RWPE2 (cell line): ENCODE measurements around the gene VIPR1.

Experiments used
- ATAC-seq: fragments of 200-7000 bp; cut with Tn5 transposase; 3 replicates; pipeline ENCODE4 v1.9.1; 2021; ENCODE audit warnings: low read depth
- DNase-seq: peaks from one replicate; pipeline ENCODE4 v3.0.0-alpha.2; 2020; ENCODE audit warnings: low spot score
- H3K27ac ChIP-seq: fragments of 450-650 bp; 2 replicates; pipeline ENCODE4 v1.5.1; 2017; ENCODE audit warnings: mild to moderate bottlenecking; ENCODE audit not compliant: poor library complexity, severe bottlenecking
- H3K27me3 ChIP-seq: fragments of 250-450 bp; sonication (Bioruptor Pico); 2 replicates; pipeline ENCODE4 v1.5.1; 2021; ENCODE audit warnings: mild to moderate bottlenecking, moderate library complexity; ENCODE audit not compliant: insufficient read depth, poor library complexity, severe bottlenecking
- H3K36me3 ChIP-seq: fragments of 250-450 bp; sonication (Bioruptor Pico); 2 replicates; pipeline ENCODE4 v1.5.1; 2020; ENCODE audit warnings: low read depth, mild to moderate bottlenecking, moderate library complexity
- H3K4me1 ChIP-seq: fragments of 250-450 bp; sonication (Bioruptor Pico); 2 replicates; pipeline ENCODE4 v1.5.1; 2021; ENCODE audit warnings: mild to moderate bottlenecking, moderate library complexity; ENCODE audit not compliant: insufficient read depth, poor library complexity, severe bottlenecking
- H3K4me3 ChIP-seq: fragments of 250-450 bp; sonication (Bioruptor Pico); 2 replicates; pipeline ENCODE4 v1.5.1; 2021; ENCODE audit warnings: mild to moderate bottlenecking, moderate library complexity; ENCODE audit not compliant: severe bottlenecking
- H3K9me3 ChIP-seq: fragments of 250-450 bp; sonication (Bioruptor Pico); 2 replicates; pipeline ENCODE4 v1.5.1; 2021; ENCODE audit warnings: mild to moderate bottlenecking, moderate library complexity; ENCODE audit not compliant: severe bottlenecking
- CTCF ChIP-seq: fragments of 450-650 bp; IDR thresholded peaks from one replicate; pipeline ENCODE4 v1.5.1; 2017; ENCODE audit warnings: mild to moderate bottlenecking, moderate library complexity; ENCODE audit not compliant: poor library complexity, severe bottlenecking

The VIPR1 gene

GRCh38 chr3:42468111-42468510, 34.3 kb upstream of the VIPR1 start:
- no peak overlapping the region for H3K27ac ChIP-seq
- no peak overlapping the region for H3K4me3 ChIP-seq
- ATAC-seq (no peak), DNase-seq (no peak)
- no peaks in the 10 kb centered on the region for H3K9me3 ChIP-seq
- H3K36me3 ChIP-seq = no peaks in the 10 kb centered on the region
- H3K4me1 ChIP-seq = no peaks in the 10 kb centered on the region
- no peaks in the 10 kb centered on the region for H3K27me3 ChIP-seq
- TF ChIP-seq CTCF = no peak

- Histone ChIP-seq H3K4me1 (peaks cover 2% of the 10 kb centered on the region), H3K9me3 (no peaks in the 10 kb centered on the region), H3K36me3 (no peaks in the 10 kb centered on the region), H3K27ac (no peak overlapping the region), H3K27me3 (no peaks in the 10 kb centered on the region), H3K4me3 (no peak overlapping the region)
- DNase-seq (no peak), ATAC-seq (no peak)
- TF ChIP-seq CTCF = no peak
Observed at GRCh38 chr3:42472555-42472954, 29.9 kb upstream of the VIPR1 start.

- ATAC-seq (peak; percentile 11; the same call in 1 of the 3 replicates), DNase-seq (no peak)
- no peaks in the 10 kb centered on the region for H3K27me3 ChIP-seq
- no peaks in the 10 kb centered on the region for H3K36me3 ChIP-seq
- TF ChIP-seq CTCF = no peak
- peaks cover 2% of the 10 kb centered on the region for H3K4me1 ChIP-seq
- no peak overlapping the region for H3K27ac ChIP-seq
- H3K9me3 ChIP-seq = no peaks in the 10 kb centered on the region
- no peak overlapping the region for H3K4me3 ChIP-seq
Observed at GRCh38 chr3:42473083-42473932, 29.1 kb upstream of the VIPR1 start.

- H3K9me3 ChIP-seq = no peaks in the 10 kb centered on the region
Observed at GRCh38 chr3:42476225-42477125, 26.0 kb upstream of the VIPR1 start.

More at GRCh38 chr3:42476225-42477125, 26.0 kb upstream of the VIPR1 start:
- Histone ChIP-seq H3K27ac (no peak overlapping the region), H3K4me1 (peaks cover 2% of the 10 kb centered on the region), H3K4me3 (no peak overlapping the region), H3K36me3 (no peaks in the 10 kb centered on the region), H3K27me3 (no peaks in the 10 kb centered on the region)
- TF ChIP-seq CTCF = no peak
- ATAC-seq (peak; percentile 87), DNase-seq (no peak)
